ENCODE data around the gene FSD1L. TPM values are rescaled to one million over a fixed set of nuclear protein-coding genes. Genes with fewer than 3 reads are reported as not detected.
"Not testable (repeated sequence)": the region's sequence is repeated elsewhere in the genome, so short reads cannot be mapped to it uniquely, and the experiment has no call there.

Gene FSD1L
- total and polyA plus RNA-seq, 2 of the 13 experiments (the other 11 are each of a cell fraction or from before 2014, with no cell fraction given), result 4.1 to 5.1 TPM

GRCh38 chr9:105572455-105572854 is 124.6 kb downstream of the FSD1L start:
- no peak for FAIRE-seq
- CTCF ChIA-PET (ENCODE audit: low intra/inter-chr PET ratio, low total read pairs), result no interaction called here

GRCh38 chr9:105579952-105580351 is 132.1 kb downstream of the FSD1L start:
- FAIRE-seq; H3K9me3 ChIP-seq (ENCODE audit: low read length); H3K4me2 ChIP-seq (ENCODE audit: low read depth, low read length); in situ Hi-C loops (cut with HindIII; ENCODE audit: extremely low pct_ligation_motif_present, low pct_unique_long_range_greater_than_20kb); H4K20me1 ChIP-seq (ENCODE audit: insufficient read depth, low read length); DNase-seq (ENCODE audit: low spot score); H2AFZ ChIP-seq (ENCODE audit: low read length); CTCF ChIA-PET (ENCODE audit: low intra/inter-chr PET ratio, low total read pairs); POLR2A ChIA-PET; H3K9ac ChIP-seq (ENCODE audit: insufficient read depth, low read depth, low read length); intact Hi-C loops (cut with micrococcal nuclease; ENCODE audit: unreplicated experiment); H3K4me3 ChIP-seq (replicated peaks in 1 of 3; ENCODE audit: insufficient read depth in 1 of 3, low read depth in 2 of 3, low read length in 3 of 3); H3K79me2 ChIP-seq (ENCODE audit: insufficient read depth, low read length); H3K4me1 ChIP-seq (ENCODE audit: insufficient read depth, low read length); H3K27ac ChIP-seq (ENCODE audit: extremely low read length, insufficient read depth, low read length); BruUV-seq (replicated peaks); H3K27me3 ChIP-seq (ENCODE audit: control insufficient read depth in 1 of 2, insufficient read depth in 2 of 2, low read length in 2 of 2); ATAC-seq; H3K36me3 ChIP-seq (replicated peaks in 1 of 2; ENCODE audit: control insufficient read depth in 1 of 2, insufficient read depth in 2 of 2, low read length in 2 of 2): not testable (repeated sequence)
- WGBS (ENCODE audit: low lambda C conversion rate), result 98% methylated on average over 6 of the region's 6 CpGs

More at GRCh38 chr9:105572455-105572854, 124.6 kb downstream of the FSD1L start:
- Histone ChIP-seq H4K20me1 (ENCODE audit: insufficient read depth, low read length) (no peaks in the 10 kb centered on the region), H3K4me2 (ENCODE audit: low read depth, low read length) (no peak overlapping the region), H3K27me3 (ENCODE audit: control insufficient read depth in 1 of 2, insufficient read depth in 2 of 2, low read length in 2 of 2) (no peaks in the 10 kb centered on the region), H3K9ac (ENCODE audit: insufficient read depth, low read depth, low read length) (no peak overlapping the region), H3K9me3 (ENCODE audit: low read length) (no peaks in the 10 kb centered on the region), H2AFZ (ENCODE audit: low read length) (no peak overlapping the region), H3K36me3 (replicated peaks in 1 of 2; ENCODE audit: control insufficient read depth in 1 of 2, insufficient read depth in 2 of 2, low read length in 2 of 2) (peaks cover 0 to 3% of the 10 kb centered on the region in 2 experiments; a peak in 1 of 5 replicates), H3K79me2 (ENCODE audit: insufficient read depth, low read length) (no peaks in the 10 kb centered on the region), H3K27ac (ENCODE audit: extremely low read length, insufficient read depth, low read length) (no peak overlapping the region), H3K4me1 (ENCODE audit: insufficient read depth, low read length) (no peaks in the 10 kb centered on the region), H3K4me3 (replicated peaks in 1 of 3; ENCODE audit: insufficient read depth in 1 of 3, low read depth in 2 of 3, low read length in 3 of 3) (no peak overlapping the region)
- no peak for DNase-seq (ENCODE audit: low spot score)
- intact Hi-C loops (cut with micrococcal nuclease; ENCODE audit: unreplicated experiment) (no loop called here), in situ Hi-C loops (cut with HindIII; ENCODE audit: extremely low pct_ligation_motif_present, low pct_unique_long_range_greater_than_20kb) (no loop called here)
- POLR2A ChIA-PET, result no interaction called here
- no peak for ATAC-seq
- TF ChIP-seq GABPA (IDR thresholded peaks at IDR 0.05; ENCODE audit: low read depth, low read length) (no peak), GABPA (CRISPR knock-in tag; IDR thresholded peaks at IDR 0.05; ENCODE audit: low read depth) (no peak), HIVEP1 (CRISPR knock-in tag; IDR thresholded peaks at IDR 0.05) (no peak), ZNF773 (CRISPR knock-in tag; IDR thresholded peaks at IDR 0.05; ENCODE audit: borderline replicate concordance) (no peak), POGK (CRISPR knock-in tag; conservative IDR thresholded peaks at IDR 0.05) (no peak), NR2C2 (CRISPR knock-in tag; IDR thresholded peaks at IDR 0.05; ENCODE audit: borderline replicate concordance) (no peak), ELK4 (CRISPR knock-in tag; IDR thresholded peaks at IDR 0.05; ENCODE audit: borderline replicate concordance) (no peak)
- TF ChIP-seq, protein P1, sequence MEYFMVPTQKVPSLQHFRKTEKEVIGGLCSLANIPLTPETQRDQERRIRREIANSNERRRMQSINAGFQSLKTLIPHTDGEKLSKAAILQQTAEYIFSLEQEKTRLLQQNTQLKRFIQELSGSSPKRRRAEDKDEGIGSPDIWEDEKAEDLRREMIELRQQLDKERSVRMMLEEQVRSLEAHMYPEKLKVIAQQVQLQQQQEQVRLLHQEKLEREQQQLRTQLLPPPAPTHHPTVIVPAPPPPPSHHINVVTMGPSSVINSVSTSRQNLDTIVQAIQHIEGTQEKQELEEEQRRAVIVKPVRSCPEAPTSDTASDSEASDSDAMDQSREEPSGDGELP (IDR thresholded peaks at IDR 0.05; ENCODE audit: borderline replicate concordance, low read depth), result no peak
- no TSS peak for BruUV-seq (replicated peaks)

DNA sequence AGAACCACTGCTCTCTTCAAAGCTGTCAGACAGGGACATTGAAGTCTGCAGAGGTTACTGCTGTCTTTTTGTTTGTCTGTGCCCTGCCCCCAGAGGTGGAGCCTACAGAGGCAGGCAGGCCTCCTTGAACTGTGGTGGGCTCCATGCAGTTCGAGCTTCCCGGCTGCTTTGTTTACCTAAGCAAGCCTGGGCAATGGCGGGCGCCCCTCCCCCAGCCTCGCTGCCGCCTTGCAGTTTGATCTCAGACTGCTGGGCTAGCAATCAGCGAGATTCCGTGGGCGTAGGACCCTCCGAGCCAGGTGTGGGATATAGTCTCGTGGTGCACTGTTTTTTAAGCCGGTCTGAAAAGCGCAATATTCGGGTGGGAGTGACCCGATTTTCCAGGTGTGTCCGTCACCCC is 133.7 kb downstream of the FSD1L start:
- 96% methylated on average over 5 of the region's 16 CpGs for WGBS (ENCODE audit: low lambda C conversion rate)
- H4K20me1 ChIP-seq (ENCODE audit: insufficient read depth, low read length); POLR2A ChIA-PET; H3K4me1 ChIP-seq (ENCODE audit: insufficient read depth, low read length); CTCF ChIA-PET (ENCODE audit: low intra/inter-chr PET ratio, low total read pairs); ATAC-seq; H3K9ac ChIP-seq (ENCODE audit: insufficient read depth, low read depth, low read length); H3K27ac ChIP-seq (ENCODE audit: extremely low read length, insufficient read depth, low read length); H2AFZ ChIP-seq (ENCODE audit: low read length); H3K4me2 ChIP-seq (ENCODE audit: low read depth, low read length); H3K4me3 ChIP-seq (replicated peaks in 1 of 3; ENCODE audit: insufficient read depth in 1 of 3, low read depth in 2 of 3, low read length in 3 of 3); DNase-seq (ENCODE audit: low spot score); in situ Hi-C loops (cut with HindIII; ENCODE audit: extremely low pct_ligation_motif_present, low pct_unique_long_range_greater_than_20kb); H3K36me3 ChIP-seq (replicated peaks in 1 of 2; ENCODE audit: control insufficient read depth in 1 of 2, insufficient read depth in 2 of 2, low read length in 2 of 2); intact Hi-C loops (cut with micrococcal nuclease; ENCODE audit: unreplicated experiment); H3K79me2 ChIP-seq (ENCODE audit: insufficient read depth, low read length); H3K9me3 ChIP-seq (ENCODE audit: low read length); H3K27me3 ChIP-seq (ENCODE audit: control insufficient read depth in 1 of 2, insufficient read depth in 2 of 2, low read length in 2 of 2); BruUV-seq (replicated peaks); FAIRE-seq: not testable (repeated sequence)

All from HepG2 (cell line).